Neuron (in vitro differentiated cells): Measurements from ENCODE around the gene EDAR.

Source experiments
- H2AFZ ChIP-seq: one replicate; pipeline ENCODE4 v1.6.1; 2013; ENCODE audit warnings: low read depth, mild to moderate bottlenecking, inconsistent platforms, low read length, moderate library complexity
- H3K27me3 ChIP-seq: one replicate; pipeline ENCODE4 v1.6.1; 2013; ENCODE audit warnings: low read length; ENCODE audit not compliant: insufficient read depth
- H3K36me3 ChIP-seq: one replicate; pipeline ENCODE4 v1.6.1; 2013; ENCODE audit warnings: low read length; ENCODE audit not compliant: insufficient read depth
- H3K4me1 ChIP-seq: one replicate; pipeline ENCODE4 v1.6.1; 2013; ENCODE audit warnings: low read length; ENCODE audit not compliant: insufficient read depth
- H3K4me3 ChIP-seq: 2 replicates; pipeline ENCODE4 v1.5.1; 2013; ENCODE audit warnings: mild to moderate bottlenecking, low read length, moderate library complexity
- H3K9me3 ChIP-seq: one replicate; pipeline ENCODE4 v1.6.1; 2013; ENCODE audit warnings: low read length

The EDAR gene

GRCh38 chr2:108988796-108989713 is at the start of gene EDAR:
Gene EDAR (minus strand): TSS chr2:108989220. CDS start chr2:108931014, 58,206 bp downstream.
- Histone ChIP-seq H3K27me3 (peaks cover 3% of the 10 kb centered on the region), H2AFZ (no peak within 1 kb of the TSS), H3K4me3 (no peak within 1 kb of the TSS), H3K4me1 (no peaks in the 10 kb centered on the region), H3K36me3 (no peaks in the 10 kb centered on the region), H3K9me3 (no peaks in the 10 kb centered on the region)

- H3K4me1 ChIP-seq: peaks cover 5% of the 10 kb centered on the region
- no peak overlapping the region for H2AFZ ChIP-seq
- H3K36me3 ChIP-seq: no peaks in the 10 kb centered on the region
- H3K9me3 ChIP-seq: no peaks in the 10 kb centered on the region
- H3K27me3 ChIP-seq: peaks cover 45% of the 10 kb centered on the region
- H3K4me3 ChIP-seq: no peak overlapping the region
These were observed 44.2 kb upstream of the EDAR start for GRCh38 chr2:109033171-109033570.

- Histone ChIP-seq H3K27me3 (peaks cover 45% of the 10 kb centered on the region), H3K4me1 (peaks cover 5% of the 10 kb centered on the region), H3K4me3 (no peak overlapping the region), H3K36me3 (no peaks in the 10 kb centered on the region), H2AFZ (no peak overlapping the region), H3K9me3 (no peaks in the 10 kb centered on the region)
These were observed 43.3 kb upstream of the EDAR start for GRCh38 chr2:109032229-109032820.

- Histone ChIP-seq H3K4me3 (no peak overlapping the region), H2AFZ (peak overlapping the region; percentile 63), H3K27me3 (peaks cover 45% of the 10 kb centered on the region), H3K4me1 (peaks cover 5% of the 10 kb centered on the region), H3K9me3 (no peaks in the 10 kb centered on the region), H3K36me3 (no peaks in the 10 kb centered on the region)
These were observed 42.6 kb upstream of the EDAR start for GRCh38 chr2:109031476-109032228.

- Histone ChIP-seq H2AFZ (peak overlapping the region; percentile 63), H3K4me1 (peaks cover 5% of the 10 kb centered on the region), H3K27me3 (peaks cover 45% of the 10 kb centered on the region), H3K4me3 (no peak overlapping the region), H3K9me3 (no peaks in the 10 kb centered on the region), H3K36me3 (no peaks in the 10 kb centered on the region)
These were observed 42.0 kb upstream of the EDAR start for GRCh38 chr2:109030870-109031475.

- H3K27me3 ChIP-seq: peaks cover 43% of the 10 kb centered on the region
These were observed 40.6 kb upstream of the EDAR start for GRCh38 chr2:109029490-109030201.

GRCh38 chr2:109028738-109029489 is 39.9 kb upstream of the EDAR start:
- no peak overlapping the region for H3K4me3 ChIP-seq
- H3K27me3 ChIP-seq: peaks cover 43% of the 10 kb centered on the region
- no peaks in the 10 kb centered on the region for H3K9me3 ChIP-seq
- H2AFZ ChIP-seq: no peak overlapping the region
- H3K4me1 ChIP-seq: peaks cover 5% of the 10 kb centered on the region
- no peaks in the 10 kb centered on the region for H3K36me3 ChIP-seq

More at GRCh38 chr2:109029490-109030201, 40.6 kb upstream of the EDAR start:
- Histone ChIP-seq H3K4me3 (no peak overlapping the region), H3K36me3 (no peaks in the 10 kb centered on the region), H2AFZ (no peak overlapping the region), H3K9me3 (no peaks in the 10 kb centered on the region), H3K4me1 (peaks cover 5% of the 10 kb centered on the region)

- H3K4me1 ChIP-seq: peaks cover 5% of the 10 kb centered on the region
- H3K4me3 ChIP-seq: no peak overlapping the region
- H3K27me3 ChIP-seq: peaks cover 42% of the 10 kb centered on the region
- H3K9me3 ChIP-seq: no peaks in the 10 kb centered on the region
- H2AFZ ChIP-seq: no peak overlapping the region
- H3K36me3 ChIP-seq: no peaks in the 10 kb centered on the region
These were observed 39.3 kb upstream of the EDAR start for GRCh38 chr2:109028277-109028676.

- Histone ChIP-seq H3K36me3 (no peaks in the 10 kb centered on the region), H2AFZ (no peak overlapping the region), H3K4me3 (no peak overlapping the region), H3K4me1 (peaks cover 5% of the 10 kb centered on the region), H3K27me3 (peaks cover 37% of the 10 kb centered on the region), H3K9me3 (no peaks in the 10 kb centered on the region)
These were observed 38.7 kb upstream of the EDAR start for GRCh38 chr2:109027702-109028101.

GRCh38 chr2:109024477-109024876 is 35.5 kb upstream of the EDAR start:
- Histone ChIP-seq H3K4me1 (peaks cover 16% of the 10 kb centered on the region), H3K4me3 (no peak overlapping the region), H3K27me3 (peaks cover 8% of the 10 kb centered on the region), H3K9me3 (no peaks in the 10 kb centered on the region), H3K36me3 (no peaks in the 10 kb centered on the region), H2AFZ (no peak overlapping the region)

- Histone ChIP-seq H3K9me3 (no peaks in the 10 kb centered on the region), H3K27me3 (peaks cover 4% of the 10 kb centered on the region), H3K4me1 (peaks cover 21% of the 10 kb centered on the region), H3K36me3 (no peaks in the 10 kb centered on the region), H2AFZ (no peak overlapping the region), H3K4me3 (no peak overlapping the region)
These were observed 32.9 kb upstream of the EDAR start for GRCh38 chr2:109021895-109022300.

GRCh38 chr2:109020217-109020637 is 31.2 kb upstream of the EDAR start:
- peaks cover 4% of the 10 kb centered on the region for H3K27me3 ChIP-seq
- H3K4me1 ChIP-seq: peaks cover 21% of the 10 kb centered on the region
- no peak overlapping the region for H3K4me3 ChIP-seq
- H2AFZ ChIP-seq: no peak overlapping the region
- no peaks in the 10 kb centered on the region for H3K9me3 ChIP-seq
- no peaks in the 10 kb centered on the region for H3K36me3 ChIP-seq
